ENCODE data around the gene TUBGCP2.

The TUBGCP2 gene

GRCh38 chr10:133306097-133306476 is 2.6 kb downstream of the TUBGCP2 start:
- DNase-seq (ENCODE audit: low read depth in 2 of 2), result no peak

- no peak for DNase-seq (ENCODE audit: low read depth in 2 of 2)
Measured at GRCh38 chr10:133303206-133303605, 5.5 kb downstream of the TUBGCP2 start.

- no peak for DNase-seq (ENCODE audit: low read depth in 2 of 2)
Measured at GRCh38 chr10:133302230-133302629, 6.4 kb downstream of the TUBGCP2 start.

GRCh38 chr10:133299738-133300137 is 8.9 kb downstream of the TUBGCP2 start:
- DNase-seq (ENCODE audit: low read depth in 2 of 2), result no peak

- DNase-seq (ENCODE audit: low read depth in 2 of 2), result no peak
Measured at GRCh38 chr10:133299224-133299623, 9.4 kb downstream of the TUBGCP2 start.

- DNase-seq (ENCODE audit: low read depth in 2 of 2), result no peak
Measured at GRCh38 chr10:133298466-133298865, 10.2 kb downstream of the TUBGCP2 start.

GRCh38 chr10:133297504-133297903 is 11.2 kb downstream of the TUBGCP2 start:
- no peak for DNase-seq (ENCODE audit: low read depth in 2 of 2)

GRCh38 chr10:133295426-133296320 is 13.0 kb downstream of the TUBGCP2 start:
- DNase-seq (ENCODE audit: low read depth in 2 of 2), result no peak

- DNase-seq (ENCODE audit: low read depth in 2 of 2), result no peak
Measured at GRCh38 chr10:133294189-133294588, 14.5 kb downstream of the TUBGCP2 start.

- no peak for DNase-seq (ENCODE audit: low read depth in 2 of 2)
Measured at GRCh38 chr10:133293810-133294119, 14.9 kb downstream of the TUBGCP2 start.

GRCh38 chr10:133292919-133293809 is 15.5 kb downstream of the TUBGCP2 start:
- no peak for DNase-seq (ENCODE audit: low read depth in 2 of 2)

- no peak for DNase-seq (ENCODE audit: low read depth in 2 of 2)
Measured at GRCh38 chr10:133289761-133290160, 18.9 kb downstream of the TUBGCP2 start.

- no peak for DNase-seq (ENCODE audit: low read depth in 2 of 2)
Measured at GRCh38 chr10:133287832-133288500, 20.7 kb downstream of the TUBGCP2 start.

- no peak for DNase-seq (ENCODE audit: low read depth in 2 of 2)
Measured at GRCh38 chr10:133286366-133286765, 22.3 kb downstream of the TUBGCP2 start.

- DNase-seq (ENCODE audit: low read depth in 2 of 2), result no peak
Measured at GRCh38 chr10:133285217-133285616, 23.5 kb downstream of the TUBGCP2 start.

GRCh38 chr10:133283931-133284330 is 24.7 kb downstream of the TUBGCP2 start:
- no peak for DNase-seq (ENCODE audit: low read depth in 2 of 2)

GRCh38 chr10:133282846-133283390 is 25.8 kb downstream of the TUBGCP2 start:
- no peak for DNase-seq (ENCODE audit: low read depth in 2 of 2)

- DNase-seq (ENCODE audit: low read depth in 2 of 2), result no peak
Measured at GRCh38 chr10:133281628-133282372, 26.9 kb downstream of the TUBGCP2 start.

GRCh38 chr10:133281084-133281483 is 27.6 kb downstream of the TUBGCP2 start:
- no peak for DNase-seq (ENCODE audit: low read depth in 2 of 2)

- no peak for DNase-seq (ENCODE audit: low read depth in 2 of 2)
Measured at GRCh38 chr10:133280391-133281059, 28.1 kb downstream of the TUBGCP2 start.
